Mesenteric fat pad (tissue), 1 donor: ENCODE results near the gene ATG14. TPM values are rescaled to one million over a fixed set of nuclear protein-coding genes. Genes with fewer than 3 reads are reported as not detected.
"Not testable (repeated sequence)": the region's sequence is repeated elsewhere in the genome, so short reads cannot be mapped to it uniquely, and the experiment has no call there.

Source experiments
- DNase-seq: peaks from one replicate; pipeline ENCODE4 v3.0.0-alpha.2; 2020; ENCODE audit warnings: low spot score
- long read RNA-seq: library from polyadenylated mRNA; unstranded; transcript quantifications from one replicate; pipeline ENCODE4 v2.0.0, GENCODE V29; 2020
- total RNA-seq: library from RNA; stranded (reverse); fragmentation: NEBNext Ultra II Directional; extraction: Animal tissue kit (Norgen Biotek cat#: 25700); gene quantifications from one replicate; pipeline ENCODE4 v1.2.1, GENCODE V29; 2021
- donor health status: DM: yes; HTN: yes; CAD: no.

Gene ATG14
- 8.1 TPM for total RNA-seq
- long read RNA-seq, full-length matches to known transcripts = 1 of 11 reads
- long read RNA-seq, partial matches to known transcripts = 6 of 11 reads
- long read RNA-seq, other reads (novel, unspliced or antisense) = 4 of 11 reads

- DNase-seq = peak; percentile 92
Observed at GRCh38 chr14:55411426-55412389, at the start of gene ATG14. Gene ATG14, minus strand, starts transcription at chr14:55411830. Its CDS starts 8 bp downstream, at chr14:55411822.

- no peak for DNase-seq
Observed at GRCh38 chr14:55458800-55459515, 47.3 kb upstream of the ATG14 start.

- no peak for DNase-seq
Observed at GRCh38 chr14:55457496-55457895, 45.9 kb upstream of the ATG14 start.

GRCh38 chr14:55456411-55456810 is 44.8 kb upstream of the ATG14 start:
- not testable (repeated sequence) for DNase-seq

- no peak for DNase-seq
Observed at GRCh38 chr14:55454264-55455002, 42.8 kb upstream of the ATG14 start.

- no peak for DNase-seq
Observed at GRCh38 chr14:55451950-55452349, 40.3 kb upstream of the ATG14 start.

GRCh38 chr14:55451398-55451797 is 39.8 kb upstream of the ATG14 start:
- DNase-seq = no peak

- DNase-seq = no peak
Observed at GRCh38 chr14:55450987-55451386, 39.4 kb upstream of the ATG14 start.

GRCh38 chr14:55450539-55450938 is 38.9 kb upstream of the ATG14 start:
- DNase-seq = no peak

GRCh38 chr14:55450124-55450523 is 38.5 kb upstream of the ATG14 start:
- no peak for DNase-seq

- DNase-seq = no peak
Observed at GRCh38 chr14:55449116-55449515, 37.5 kb upstream of the ATG14 start.

- no peak for DNase-seq
Observed at GRCh38 chr14:55448141-55448614, 36.5 kb upstream of the ATG14 start.

- no peak for DNase-seq
Observed at GRCh38 chr14:55446833-55447232, 35.2 kb upstream of the ATG14 start.

- DNase-seq = no peak
Observed at GRCh38 chr14:55446127-55446736, 34.6 kb upstream of the ATG14 start.

GRCh38 chr14:55441286-55441685 is 29.7 kb upstream of the ATG14 start:
- DNase-seq = no peak

GRCh38 chr14:55440385-55440784 is 28.8 kb upstream of the ATG14 start, which contains the start of gene TBPL2:
Gene TBPL2, minus strand, starts transcription at chr14:55440616. Its CDS starts 167 bp downstream, at chr14:55440449.
- DNase-seq = no peak

GRCh38 chr14:55438066-55438683 is 26.5 kb upstream of the ATG14 start:
- no peak for DNase-seq

GRCh38 chr14:55436931-55437330 is 25.3 kb upstream of the ATG14 start:
- no peak for DNase-seq

GRCh38 chr14:55436519-55436918 is 24.9 kb upstream of the ATG14 start:
- no peak for DNase-seq

GRCh38 chr14:55434805-55435174 is 23.2 kb upstream of the ATG14 start:
- no peak for DNase-seq
